A673 (cell line): ENCODE results near the gene CMYA5. TPM values are rescaled to one million over a fixed set of nuclear protein-coding genes. Genes with fewer than 3 reads are reported as not detected.

ENCODE experiments used
- BruUV-seq: library from RNA; stranded (reverse); fragments of 400-500 nt; replicated peaks from 2 replicates; lab custom pipeline; 2021; lab: Mats Ljungman, UMichigan
- CTCF ChIA-PET: fragments of 300-600 bp; sonication (Branson Sonifier 250); formaldehyde crosslinking; loops from one replicate; lab custom pipeline; 2022; ENCODE audit warnings: antibody characterized with exemption; lab: Charles Lee
- POLR2A ChIA-PET: fragments of 300-600 bp; sonication (Branson Sonifier 250); formaldehyde crosslinking; loops from one replicate; lab custom pipeline; 2022; ENCODE audit warnings: antibody characterized with exemption; ENCODE audit not compliant: low non-redundant PET; lab: Charles Lee
- DNase-seq: peaks from one replicate; pipeline ENCODE4 v3.0.0-alpha.2; 2015; ENCODE audit warnings: low spot score
- H3K27ac ChIP-seq: fragments of 200-600 bp; sonication (generic); 2 replicates; pipeline ENCODE4 v1.5.1; 2016; ENCODE audit warnings: mixed run types, low read depth, mild to moderate bottlenecking, mixed read lengths, antibody characterized with exemption, low read length; ENCODE audit not compliant: poor library complexity, severe bottlenecking
- H3K27me3 ChIP-seq: fragments of 200-600 bp; sonication (generic); replicated peaks from 2 replicates; pipeline ENCODE4 v1.6.1; 2017; ENCODE audit warnings: mixed run types, low read depth, mild to moderate bottlenecking, mixed read lengths, antibody characterized with exemption, low read length; ENCODE audit not compliant: insufficient read depth, poor library complexity
- H3K36me3 ChIP-seq: fragments of 200-600 bp; sonication (generic); 2 replicates; pipeline ENCODE4 v1.6.1; 2016; ENCODE audit warnings: mixed run types, mild to moderate bottlenecking, mixed read lengths, antibody characterized with exemption, low read length; ENCODE audit not compliant: insufficient read depth, poor library complexity, severe bottlenecking
- H3K4me1 ChIP-seq: fragments of 200-600 bp; sonication (generic); 2 replicates; pipeline ENCODE4 v1.6.1; 2017; ENCODE audit warnings: mixed run types, mild to moderate bottlenecking, mixed read lengths, antibody characterized with exemption, low read length; ENCODE audit not compliant: insufficient read depth, poor library complexity, severe bottlenecking
- H3K4me3 ChIP-seq: fragments of 200-600 bp; sonication (generic); 2 replicates; pipeline ENCODE4 v1.5.1; 2016; ENCODE audit warnings: low read depth, mixed run types, mild to moderate bottlenecking, mixed read lengths, low read length; ENCODE audit not compliant: poor library complexity, severe bottlenecking
- H3K9me3 ChIP-seq: fragments of 200-600 bp; sonication (generic); 2 replicates; pipeline ENCODE4 v1.6.1; 2016; ENCODE audit warnings: mixed run types, low read depth, mild to moderate bottlenecking, mixed read lengths, antibody characterized with exemption, low read length; ENCODE audit not compliant: poor library complexity, severe bottlenecking
- EZH2 ChIP-seq: fragments of 200-600 bp; sonication (generic); IDR thresholded peaks from 2 replicates; pipeline ENCODE4 v1.6.1; 2017; ENCODE audit warnings: borderline replicate concordance, low read depth, mild to moderate bottlenecking, mixed read lengths, antibody characterized with exemption, low read length; ENCODE audit not compliant: poor library complexity, severe bottlenecking
- intact Hi-C: fragments of 100-400 bp; cut with micrococcal nuclease; formaldehyde crosslinking; loops from one replicate; pipeline ENCODE4 v1.10.0; 2022; ENCODE audit not compliant: unreplicated experiment
- total RNA-seq: library from RNA; stranded (reverse); gene quantifications from 2 replicates; pipeline ENCODE4 v1.2.3, GENCODE V29; 2021
- TF ChIP-seq, protein P1 (sequence below): fragments of 300-800, 200-600 bp; sonication (generic); conservative IDR thresholded peaks from 2 replicates; pipeline ENCODE4 v1.5.1; 2017; ENCODE audit warnings: low read depth, mild to moderate bottlenecking, antibody characterized with exemption, low read length, moderate library complexity, mixed read lengths

The CMYA5 gene
- total RNA-seq, 1 experiment from 2014 or later = 0.41 TPM

DNA sequence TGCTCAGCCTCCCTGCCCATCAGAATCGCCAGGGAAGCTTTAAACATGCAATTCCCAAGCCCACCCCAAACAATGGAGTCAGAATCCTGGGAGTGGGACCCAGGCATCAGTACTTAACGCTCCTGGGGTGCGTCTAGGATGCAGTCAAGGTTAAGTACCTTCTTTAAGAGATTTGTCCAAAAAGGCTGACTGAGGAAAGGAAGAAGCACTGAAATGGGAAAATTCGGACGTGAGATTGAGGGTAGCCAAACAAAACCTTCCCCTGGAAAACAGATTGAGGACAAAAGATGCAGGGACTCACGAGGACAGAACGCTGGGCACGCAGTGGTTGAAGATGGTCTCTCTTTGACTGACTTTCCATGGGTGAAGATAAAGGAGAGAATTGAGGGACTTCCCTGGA, 157.9 kb downstream of the CMYA5 start:
- Histone ChIP-seq H3K9me3 (no peaks in the 10 kb centered on the region), H3K4me3 (no peak overlapping the region), H3K27ac (no peak overlapping the region), H3K27me3 (peaks cover 5% of the 10 kb centered on the region), H3K4me1 (no peaks in the 10 kb centered on the region), H3K36me3 (no peaks in the 10 kb centered on the region)
- no peak for DNase-seq
- no peak for TF ChIP-seq EZH2
- TF ChIP-seq, protein P1, sequence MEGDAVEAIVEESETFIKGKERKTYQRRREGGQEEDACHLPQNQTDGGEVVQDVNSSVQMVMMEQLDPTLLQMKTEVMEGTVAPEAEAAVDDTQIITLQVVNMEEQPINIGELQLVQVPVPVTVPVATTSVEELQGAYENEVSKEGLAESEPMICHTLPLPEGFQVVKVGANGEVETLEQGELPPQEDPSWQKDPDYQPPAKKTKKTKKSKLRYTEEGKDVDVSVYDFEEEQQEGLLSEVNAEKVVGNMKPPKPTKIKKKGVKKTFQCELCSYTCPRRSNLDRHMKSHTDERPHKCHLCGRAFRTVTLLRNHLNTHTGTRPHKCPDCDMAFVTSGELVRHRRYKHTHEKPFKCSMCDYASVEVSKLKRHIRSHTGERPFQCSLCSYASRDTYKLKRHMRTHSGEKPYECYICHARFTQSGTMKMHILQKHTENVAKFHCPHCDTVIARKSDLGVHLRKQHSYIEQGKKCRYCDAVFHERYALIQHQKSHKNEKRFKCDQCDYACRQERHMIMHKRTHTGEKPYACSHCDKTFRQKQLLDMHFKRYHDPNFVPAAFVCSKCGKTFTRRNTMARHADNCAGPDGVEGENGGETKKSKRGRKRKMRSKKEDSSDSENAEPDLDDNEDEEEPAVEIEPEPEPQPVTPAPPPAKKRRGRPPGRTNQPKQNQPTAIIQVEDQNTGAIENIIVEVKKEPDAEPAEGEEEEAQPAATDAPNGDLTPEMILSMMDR = no peak
- ChIA-PET POLR2A (interaction anchor here (0.6 kb wide), 1 partner anchor 552 kb away, joined by 11 read pairs; no protein-coding TSS in a partner anchor), CTCF (no interaction called here)
- no TSS peak for BruUV-seq
- intact Hi-C loops = no loop called here

DNA sequence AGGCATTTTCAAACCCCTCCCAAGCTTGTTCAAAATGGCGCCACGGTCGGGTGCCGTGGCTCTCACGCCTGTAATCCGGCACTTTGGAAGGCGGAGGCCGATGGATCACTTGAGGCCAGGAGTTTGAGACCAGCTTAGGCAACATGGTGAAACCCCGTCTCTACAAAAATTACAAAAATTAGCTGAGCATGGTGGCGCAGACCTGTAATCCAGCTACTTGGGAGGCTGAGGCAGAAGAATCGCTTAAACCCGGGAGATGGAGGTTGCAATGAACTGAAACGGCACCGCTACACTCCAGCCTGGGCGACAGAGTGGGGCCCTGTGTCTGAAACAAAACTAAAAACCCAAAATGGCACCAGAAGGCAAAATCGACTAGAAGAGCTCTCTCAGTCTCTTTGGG, 159.4 kb downstream of the CMYA5 start:
- no peak for DNase-seq
- TF ChIP-seq EZH2 = no peak
- TF ChIP-seq, protein P1 = no peak
- intact Hi-C loops = no loop called here
- peaks cover 6% of the 10 kb centered on the region for H3K27me3 ChIP-seq
- no peaks in the 10 kb centered on the region for H3K36me3 ChIP-seq
- BruUV-seq = no TSS peak
- no peak overlapping the region for H3K4me3 ChIP-seq
- POLR2A ChIA-PET = no interaction called here
- no peaks in the 10 kb centered on the region for H3K9me3 ChIP-seq
- CTCF ChIA-PET = interaction anchor here (0.6 kb wide), 1 partner anchor 235 kb away, joined by 5 read pairs; no protein-coding TSS in a partner anchor
- no peak overlapping the region for H3K27ac ChIP-seq
- no peaks in the 10 kb centered on the region for H3K4me1 ChIP-seq

Other genes with a start within 250 kb of the CMYA5 start
- gene HOMER1, start 175.7 kb upstream of the CMYA5 start, total RNA-seq = 34.0 and 37.0 TPM in 2 replicates
- 56.3 and 59.6 TPM in 2 replicates for gene TENT2, start 77.4 kb upstream of the CMYA5 start, total RNA-seq